Transverse colon (tissue), 4 donors: Measurements from ENCODE around the gene ZFAND5.

Experiments used
- CTCF ChIP-seq, 5 experiments: fragments of 200-600 bp in 3 of 5; fragments of 450-650 bp in 2 of 5; sonication (generic) in 3 of 5; IDR thresholded peaks; 1 replicate in 2 of 5; 2 replicates in 3 of 5; pipeline ENCODE4 v1.5.1; 2016 to 2017; ENCODE audit warnings: antibody characterized with exemption in 5 of 5, inconsistent platforms in 3 of 5, mild to moderate bottlenecking in 2 of 5, moderate library complexity in 1 of 5
- EP300 ChIP-seq: sonication (generic); formaldehyde crosslinking; IDR thresholded peaks from one replicate; pipeline ENCODE4 v1.6.1; 2017; ENCODE audit warnings: antibody characterized with exemption, low read depth
- POLR2A ChIP-seq: fragments of 450-650 bp; IDR thresholded peaks from one replicate; pipeline ENCODE4 v1.6.1; 2016; ENCODE audit warnings: antibody characterized with exemption, mild to moderate bottlenecking, moderate library complexity
- POLR2AphosphoS5 ChIP-seq, 3 donors: sonication (generic); formaldehyde crosslinking; IDR thresholded peaks; one replicate each; pipeline ENCODE4 v1.6.1; 2016; ENCODE audit warnings: antibody characterized with exemption in 3 of 3

- TF ChIP-seq CTCF (IDR thresholded peaks at IDR 0.05) = no peak
- TF ChIP-seq EP300 = no peak
- TF ChIP-seq POLR2A = no peak
- no peak for TF ChIP-seq POLR2AphosphoS5 (IDR thresholded peaks at IDR 0.05)
These were observed 60.5 kb downstream of the ZFAND5 start for GRCh38 chr9:72304538-72304937.
